ENCODE data around the gene KCNMA1.

GRCh38 chr10:77016278-77016815, 621.3 kb downstream of the KCNMA1 start:
- no peak for TF ChIP-seq POLR2A (IDR thresholded peaks at IDR 0.05)
- TF ChIP-seq CTCF (IDR thresholded peaks at IDR 0.05): no peak
- TF ChIP-seq EP300 (IDR thresholded peaks at IDR 0.05): no peak
- no peak for TF ChIP-seq POLR2AphosphoS5 (IDR thresholded peaks at IDR 0.05)
